Keratinocyte (primary cell): ENCODE data around the gene TTC21B. TPM values are rescaled to one million over a fixed set of nuclear protein-coding genes. Genes with fewer than 3 reads are reported as not detected.

Source experiments
- DNase-seq: peaks from one replicate; pipeline ENCODE4 v3.0.0-alpha.2; 2011; ENCODE audit warnings: low read depth, missing footprints, low spot score
- FAIRE-seq: peaks from 2 replicates; lab custom pipeline; 2011; peaks lifted over from hg19 to GRCh38; lab: Jason Lieb, UNC
- H2AFZ ChIP-seq: 2 replicates; pipeline ENCODE4 v1.6.0; 2012; ENCODE audit warnings: low read length, control low read depth, inconsistent platforms; ENCODE audit not compliant: control insufficient read depth
- H3K27ac ChIP-seq: 2 replicates; pipeline ENCODE4 v1.5.1; 2011; ENCODE audit warnings: low read length; ENCODE audit not compliant: control insufficient read depth, insufficient read depth
- H3K27me3 ChIP-seq: 3 replicates; pipeline ENCODE4 v1.6.0; 2011; ENCODE audit warnings: low read length; ENCODE audit not compliant: control insufficient read depth, insufficient read depth; ENCODE audit errors: extremely low read depth
- H3K36me3 ChIP-seq, 2 experiments: 2 replicates in 1 of 2; 3 replicates in 1 of 2; pipeline ENCODE4 v1.5.1; 2011; ENCODE audit warnings: low read length in 2 of 2, mild to moderate bottlenecking in 1 of 2; ENCODE audit not compliant: control insufficient read depth in 2 of 2, insufficient read depth in 2 of 2; ENCODE audit errors: extremely low read depth in 1 of 2
- H3K4me1 ChIP-seq: 3 replicates; pipeline ENCODE4 v1.5.1; 2011; ENCODE audit warnings: low read length; ENCODE audit not compliant: control insufficient read depth, insufficient read depth; ENCODE audit errors: extremely low read depth
- H3K4me2 ChIP-seq: 3 replicates; pipeline ENCODE4 v1.6.0; 2011; ENCODE audit warnings: low read depth, low read length; ENCODE audit not compliant: control insufficient read depth, insufficient read depth; ENCODE audit errors: extremely low read depth
- H3K4me3 ChIP-seq, 3 experiments: fragments of 200-600 bp in 1 of 3; sonication (generic) in 1 of 3; 2 replicates in 2 of 3; 3 replicates in 1 of 3; pipeline ENCODE4 v1.5.1; 2011 to 2016; ENCODE audit warnings: low read length in 3 of 3, mild to moderate bottlenecking in 3 of 3, control low read depth in 2 of 3, inconsistent platforms in 1 of 3, low read depth in 1 of 3, mixed read lengths in 1 of 3, mixed run types in 1 of 3, moderate library complexity in 1 of 3; ENCODE audit not compliant: control insufficient read depth in 2 of 3, insufficient read depth in 2 of 3; ENCODE audit errors: extremely low read depth in 1 of 3
- H3K79me2 ChIP-seq: 2 replicates; pipeline ENCODE4 v1.6.0; 2012; ENCODE audit warnings: low read length; ENCODE audit not compliant: control insufficient read depth, insufficient read depth
- H3K9ac ChIP-seq: 3 replicates; pipeline ENCODE4 v1.6.0; 2011; ENCODE audit warnings: low read length; ENCODE audit not compliant: control insufficient read depth, insufficient read depth; ENCODE audit errors: extremely low read depth
- H3K9me1 ChIP-seq: 3 replicates; pipeline ENCODE4 v1.6.0; 2011; ENCODE audit warnings: low read length; ENCODE audit not compliant: control insufficient read depth, insufficient read depth; ENCODE audit errors: extremely low read depth
- H3K9me3 ChIP-seq: 2 replicates; pipeline ENCODE4 v1.5.1; 2012; ENCODE audit warnings: low read depth, low read length; ENCODE audit not compliant: control insufficient read depth
- H4K20me1 ChIP-seq: 3 replicates; pipeline ENCODE4 v1.6.0; 2011; ENCODE audit warnings: low read length; ENCODE audit not compliant: control insufficient read depth, insufficient read depth; ENCODE audit errors: extremely low read depth
- CTCF ChIP-seq, 3 experiments: IDR thresholded peaks in 1 of 3; conservative IDR thresholded peaks in 1 of 3; optimal IDR thresholded peaks in 1 of 3; 2 replicates in 2 of 3; 3 replicates in 1 of 3; pipeline versions ENCODE3 to v1.5.1; 2011; ENCODE audit warnings: low read length in 3 of 3, mild to moderate bottlenecking in 3 of 3, moderate library complexity in 2 of 3, control low read depth in 1 of 3, inconsistent platforms in 1 of 3; ENCODE audit not compliant: insufficient read depth in 2 of 3; ENCODE audit errors: extremely low read depth in 1 of 3
- EZH2 ChIP-seq: IDR thresholded peaks from one replicate; pipeline ENCODE4 v1.6.1; 2012; ENCODE audit warnings: inconsistent platforms, mild to moderate bottlenecking, low read length, moderate library complexity
- dilution Hi-C: fragments of 300-500 bp; cut with MboI; formaldehyde crosslinking; loops from one replicate; pipeline ENCODE4 v1.7.0; 2020; ENCODE audit warnings: low sequenced_read_pairs; ENCODE audit not compliant: extremely low pct_ligation_motif_present
- polyA plus RNA-seq, 5 experiments: library from polyadenylated mRNA; depleted of rRNA in 3 of 5; stranded (reverse) in 3 of 5; stranded (forward) in 1 of 5; unstranded in 1 of 5; fragments of >200 nt; gene quantifications; 1 replicate in 1 of 5; 2 replicates in 3 of 5; 3 replicates in 1 of 5; pipeline versions ENCODE4 v1.2.1 to v1.2.3, GENCODE V29; 2011 to 2012; ENCODE audit warnings: missing spikeins in 2 of 5, low read depth in 1 of 5, low replicate concordance in 1 of 5

TTC21B gene
- polyA plus RNA-seq, 1 donor (not counting 4 experiments of a cell fraction or from before 2014, with no cell fraction given): 8.0 TPM

GRCh38 chr2:165889158-165889557 lies 64.4 kb downstream of the TTC21B start:
- DNase-seq (no peak), FAIRE-seq (no peak)
- no peak overlapping the region for H3K9ac ChIP-seq
- H3K9me1 ChIP-seq: no peaks in the 10 kb centered on the region
- H3K4me1 ChIP-seq: no peaks in the 10 kb centered on the region
- H3K36me3 ChIP-seq: no peaks in the 10 kb centered on the region
- no peak overlapping the region for H3K4me2 ChIP-seq
- H3K79me2 ChIP-seq: no peaks in the 10 kb centered on the region
- H4K20me1 ChIP-seq: no peaks in the 10 kb centered on the region
- H3K9me3 ChIP-seq: no peaks in the 10 kb centered on the region
- dilution Hi-C loops: no loop called here
- H3K27ac ChIP-seq: no peak overlapping the region
- H3K27me3 ChIP-seq: no peaks in the 10 kb centered on the region
- no peak overlapping the region for H3K4me3 ChIP-seq
- no peak overlapping the region for H2AFZ ChIP-seq
- TF ChIP-seq EZH2: no peak
- TF ChIP-seq CTCF (optimal IDR thresholded peaks at IDR 0.05 in 1 of 3, IDR thresholded peaks at IDR 0.05 in 1 of 3, conservative IDR thresholded peaks at IDR 0.05 in 1 of 3; ENCODE audit: extremely low read depth in 1 of 3, insufficient read depth in 2 of 3, low read length in 3 of 3): no peak

GRCh38 chr2:165888171-165888570 lies 65.4 kb downstream of the TTC21B start:
- no peak for FAIRE-seq
- Histone ChIP-seq H3K27me3 (no peaks in the 10 kb centered on the region), H3K4me2 (no peak overlapping the region), H3K4me1 (no peaks in the 10 kb centered on the region), H3K9me3 (no peaks in the 10 kb centered on the region), H4K20me1 (no peaks in the 10 kb centered on the region), H3K9me1 (no peaks in the 10 kb centered on the region), H3K79me2 (no peaks in the 10 kb centered on the region), H3K27ac (no peak overlapping the region), H3K9ac (no peak overlapping the region), H2AFZ (no peak overlapping the region), H3K36me3 (peaks cover 0 to 2% of the 10 kb centered on the region in 2 experiments), H3K4me3 (no peak overlapping the region)
- dilution Hi-C loops: no loop called here
- DNase-seq: no peak
- TF ChIP-seq CTCF (optimal IDR thresholded peaks at IDR 0.05 in 1 of 3, IDR thresholded peaks at IDR 0.05 in 1 of 3, conservative IDR thresholded peaks at IDR 0.05 in 1 of 3; ENCODE audit: extremely low read depth in 1 of 3, insufficient read depth in 2 of 3, low read length in 3 of 3): no peak
- no peak for TF ChIP-seq EZH2
